Measurements from ENCODE around the gene ZNF716. TPM values are rescaled to one million over a fixed set of nuclear protein-coding genes. Genes with fewer than 3 reads are reported as not detected.
"Not testable (repeated sequence)": the region's sequence is repeated elsewhere in the genome, so short reads cannot be mapped to it uniquely, and the experiment has no call there.

ZNF716 gene
- not detected for total RNA-seq (2021; ENCODE audit: unreplicated experiment)
- not detected in 2 replicates for polyA plus RNA-seq (2012)
- Bru-seq, nascent RNA: not detected
- BruChase-seq, experiment 1, labeled RNA remaining after a 6-hour chase: not detected
- BruChase-seq, experiment 2, labeled RNA remaining after a 2-hour chase: not detected
- long read RNA-seq: 0 reads

GRCh38 chr7:57449904-57450303 is at the start of gene ZNF716:
TSS of gene ZNF716 (plus strand) at chr7:57450177. CDS start at chr7:57450289, 112 bp downstream.
- ChIA-PET CTCF (no interaction called here), RAD21 (ENCODE audit: low non-redundant PET in 1 of 2, low total read pairs in 2 of 2, uncharacterized antibody in 2 of 2, unreplicated experiment in 2 of 2) (no interaction called here), POLR2A (no interaction called here)
- no peaks in the 10 kb centered on the region for H3K79me2 ChIP-seq (ENCODE audit: insufficient read depth, low read length)
- no peak within 1 kb of the TSS for H2AFZ ChIP-seq (ENCODE audit: low read depth, low read length, poor library complexity, severe bottlenecking)
- H3K36me3 ChIP-seq (ENCODE audit: control insufficient read depth in 1 of 2, insufficient read depth in 2 of 2, low read length in 2 of 2): no peaks in the 10 kb centered on the region
- BruUV-seq (replicated peaks): no TSS peak
- no peak for TF ChIP-seq SRF (IDR thresholded peaks at IDR 0.05; ENCODE audit: low read depth)
- TF ChIP-seq CBX3 (IDR thresholded peaks at IDR 0.05; ENCODE audit: low read depth): no peak
- no peak for TF ChIP-seq SIN3A (IDR thresholded peaks at IDR 0.05; ENCODE audit: low read depth)
- no peak for TF ChIP-seq ZBTB33 (IDR thresholded peaks at IDR 0.05; ENCODE audit: extremely low read depth, insufficient replicate concordance, low read length)
- H3K4me2 ChIP-seq (ENCODE audit: low read length): no peak within 1 kb of the TSS
- no peaks in the 10 kb centered on the region for H3K27me3 ChIP-seq (ENCODE audit: insufficient read depth, low read length)
- no peaks in the 10 kb centered on the region for H4K20me1 ChIP-seq (ENCODE audit: insufficient read depth)
- H3K4me3 ChIP-seq (replicated peaks in 1 of 2; ENCODE audit: low read depth in 1 of 2, low read length in 2 of 2): no peak within 1 kb of the TSS
- H3K9me2 ChIP-seq (ENCODE audit: insufficient read depth): no peaks in the 10 kb centered on the region
- no peak for DNase-seq (ENCODE audit: low read depth, low spot score)
- H3K9ac ChIP-seq (ENCODE audit: low read length): no peak within 1 kb of the TSS
- H3K9me3 ChIP-seq (ENCODE audit: control insufficient read depth in 1 of 2, insufficient read depth in 1 of 2, low read depth in 1 of 2, low read length in 2 of 2): peaks cover 0 to 4% of the 10 kb centered on the region in 2 experiments; a peak in 2 of 4 replicates
- H3K4me1 ChIP-seq (ENCODE audit: control insufficient read depth in 1 of 2, insufficient read depth in 2 of 2, low read length in 2 of 2): no peaks in the 10 kb centered on the region
- H3K27ac ChIP-seq (ENCODE audit: low read depth, low read length): no peak within 1 kb of the TSS
- ATAC-seq: no peak
- intact Hi-C loops (cut with micrococcal nuclease): no loop called here

GRCh38 chr7:57400531-57401155 is 49.3 kb upstream of the ZNF716 start:
- Histone ChIP-seq H3K36me3 (ENCODE audit: control insufficient read depth in 1 of 2, insufficient read depth in 2 of 2, low read length in 2 of 2) (no peaks in the 10 kb centered on the region), H3K9me2 (ENCODE audit: insufficient read depth) (no peaks in the 10 kb centered on the region), H2AFZ (ENCODE audit: low read depth, low read length, poor library complexity, severe bottlenecking) (no peak overlapping the region), H3K4me3 (replicated peaks in 1 of 2; ENCODE audit: low read depth in 1 of 2, low read length in 2 of 2) (no peak overlapping the region), H3K27ac (ENCODE audit: low read depth, low read length) (no peak overlapping the region), H4K20me1 (ENCODE audit: insufficient read depth) (no peaks in the 10 kb centered on the region), H3K27me3 (ENCODE audit: insufficient read depth, low read length) (no peaks in the 10 kb centered on the region), H3K9me3 (ENCODE audit: control insufficient read depth in 1 of 2, insufficient read depth in 1 of 2, low read depth in 1 of 2, low read length in 2 of 2) (peaks cover 0 to 7% of the 10 kb centered on the region in 2 experiments; a peak in 2 of 4 replicates), H3K79me2 (ENCODE audit: insufficient read depth, low read length) (no peaks in the 10 kb centered on the region), H3K4me1 (ENCODE audit: control insufficient read depth in 1 of 2, insufficient read depth in 2 of 2, low read length in 2 of 2) (no peaks in the 10 kb centered on the region), H3K4me2 (ENCODE audit: low read length) (no peak overlapping the region), H3K9ac (ENCODE audit: low read length) (no peak overlapping the region)
- no peak for DNase-seq (ENCODE audit: low read depth, low spot score)
- TF ChIP-seq MAX (IDR thresholded peaks at IDR 0.05): no peak
- TF ChIP-seq TCF7L2 (IDR thresholded peaks at IDR 0.05; ENCODE audit: borderline replicate concordance, extremely low read depth, insufficient read depth, insufficient read length): no peak
- TF ChIP-seq ZBTB33 (IDR thresholded peaks at IDR 0.05; ENCODE audit: extremely low read depth, insufficient replicate concordance, low read length): no peak
- BruUV-seq (replicated peaks): no TSS peak
- ChIA-PET RAD21 (ENCODE audit: low non-redundant PET in 1 of 2, low total read pairs in 2 of 2, uncharacterized antibody in 2 of 2, unreplicated experiment in 2 of 2) (no interaction called here), CTCF (no interaction called here), POLR2A (no interaction called here)
- ATAC-seq: no peak
- intact Hi-C loops (cut with micrococcal nuclease): no loop called here

- H3K36me3 ChIP-seq (ENCODE audit: control insufficient read depth in 1 of 2, insufficient read depth in 2 of 2, low read length in 2 of 2); H3K79me2 ChIP-seq (ENCODE audit: insufficient read depth, low read length); POLR2A ChIA-PET; H3K4me1 ChIP-seq (ENCODE audit: control insufficient read depth in 1 of 2, insufficient read depth in 2 of 2, low read length in 2 of 2); RAD21 ChIA-PET (ENCODE audit: low non-redundant PET in 1 of 2, low total read pairs in 2 of 2, uncharacterized antibody in 2 of 2, unreplicated experiment in 2 of 2); H3K9ac ChIP-seq (ENCODE audit: low read length); H3K9me3 ChIP-seq (ENCODE audit: control insufficient read depth in 1 of 2, insufficient read depth in 1 of 2, low read depth in 1 of 2, low read length in 2 of 2); DNase-seq (ENCODE audit: low read depth, low spot score); ATAC-seq; CTCF ChIA-PET; BruUV-seq (replicated peaks); H2AFZ ChIP-seq (ENCODE audit: low read depth, low read length, poor library complexity, severe bottlenecking); H3K4me2 ChIP-seq (ENCODE audit: low read length); intact Hi-C loops (cut with micrococcal nuclease); H4K20me1 ChIP-seq (ENCODE audit: insufficient read depth); H3K4me3 ChIP-seq (replicated peaks in 1 of 2; ENCODE audit: low read depth in 1 of 2, low read length in 2 of 2); H3K9me2 ChIP-seq (ENCODE audit: insufficient read depth); H3K27me3 ChIP-seq (ENCODE audit: insufficient read depth, low read length); H3K27ac ChIP-seq (ENCODE audit: low read depth, low read length): not testable (repeated sequence)
Observed at GRCh38 chr7:57403051-57403450, 46.9 kb upstream of the ZNF716 start.

Measured in HCT116 (cell line).